Measurements from ENCODE around the gene KPNA3.

GRCh38 chr13:49821216-49822009 lies 28.9 kb upstream of the KPNA3 start:
- TF ChIP-seq CTCF (IDR thresholded peaks at IDR 0.05) (no peak), POLR2A (IDR thresholded peaks at IDR 0.05; ENCODE audit: low read depth) (no peak), EP300 (IDR thresholded peaks at IDR 0.05) (no peak), POLR2AphosphoS5 (IDR thresholded peaks at IDR 0.05) (no peak)

Data from esophagus muscularis mucosa (tissue), 4 donors.